CD4-positive, alpha-beta T cell (primary cell): Measurements from ENCODE around the gene GSE1. TPM values are rescaled to one million over a fixed set of nuclear protein-coding genes. Genes with fewer than 3 reads are reported as not detected.

ENCODE experiments used
- ATAC-seq: fragments of 200-7000 bp; cut with Tn5 transposase; one replicate; pipeline ENCODE4 v1.10.0; 2022; ENCODE audit warnings: mild to moderate bottlenecking; ENCODE audit not compliant: poor library complexity
- CTCF ChIA-PET: fragments of 350-600 bp; sonication (Branson Sonifier 250); formaldehyde crosslinking; loops from one replicate; lab custom pipeline; 2021; ENCODE audit warnings: antibody characterized with exemption, inconsistent platforms; lab: Charles Lee
- POLR2A ChIA-PET: fragments of 350-600 bp; sonication (Branson Sonifier 250); formaldehyde crosslinking; loops from one replicate; lab custom pipeline; 2021; ENCODE audit warnings: antibody characterized with exemption, inconsistent platforms; lab: Charles Lee
- DNase-seq, 14 experiments: peaks; one replicate each; pipeline ENCODE4 v3.0.0-alpha.2; 2013 to 2020; ENCODE audit warnings: mixed read lengths in 2 of 14
- H3K27ac ChIP-seq, 2 donors: one replicate each; pipeline versions ENCODE4 v1.5.1 to v1.7.0; 2013; ENCODE audit warnings: low read length in 2 of 2, low read depth in 1 of 2, mild to moderate bottlenecking in 1 of 2
- H3K27me3 ChIP-seq, 2 experiments: 1 replicate in 1 of 2; 2 replicates in 1 of 2; pipeline versions ENCODE4 v1.6.1 to v1.7.0; 2013; ENCODE audit warnings: low read length in 2 of 2, control low read depth in 1 of 2, mild to moderate bottlenecking in 1 of 2, moderate library complexity in 1 of 2; ENCODE audit not compliant: insufficient read depth in 2 of 2, control insufficient read depth in 1 of 2
- H3K36me3 ChIP-seq: one replicate; pipeline ENCODE4 v1.6.1; 2013; ENCODE audit warnings: low read length, control low read depth; ENCODE audit not compliant: insufficient read depth
- H3K4me1 ChIP-seq: one replicate; pipeline ENCODE4 v1.6.1; 2013; ENCODE audit warnings: low read length, control low read depth; ENCODE audit not compliant: insufficient read depth
- H3K4me3 ChIP-seq: one replicate; pipeline ENCODE4 v1.5.1; 2013; ENCODE audit warnings: mild to moderate bottlenecking, low read length, moderate library complexity
- H3K9me3 ChIP-seq, 2 experiments: 1 replicate in 1 of 2; 2 replicates in 1 of 2; pipeline versions ENCODE4 v1.6.1 to v1.7.0; 2013; ENCODE audit warnings: low read length in 2 of 2, mild to moderate bottlenecking in 2 of 2, control low read depth in 1 of 2, moderate library complexity in 1 of 2; ENCODE audit not compliant: control insufficient read depth in 1 of 2, insufficient read depth in 1 of 2
- H3K27ac Mint-ChIP-seq: one replicate; pipeline ENCODE4 v1.8.0; 2020; ENCODE audit warnings: mixed read lengths
- H3K27me3 Mint-ChIP-seq: one replicate; pipeline ENCODE4 v1.8.0; 2021; ENCODE audit warnings: mixed read lengths
- H3K36me3 Mint-ChIP-seq: one replicate; pipeline ENCODE4 v1.8.0; 2021; ENCODE audit warnings: low read depth, mixed read lengths
- H3K4me1 Mint-ChIP-seq: one replicate; pipeline ENCODE4 v1.8.0; 2021; ENCODE audit warnings: low read depth, mixed read lengths
- H3K4me3 Mint-ChIP-seq: one replicate; pipeline ENCODE4 v1.8.0; 2020; ENCODE audit warnings: mild to moderate bottlenecking, mixed read lengths
- H3K9me3 Mint-ChIP-seq: one replicate; pipeline ENCODE4 v1.8.0; 2020; ENCODE audit warnings: mixed read lengths
- intact Hi-C, 2 experiments: fragments of 100-400 bp; cut with DNase I in 1 of 2; cut with micrococcal nuclease in 1 of 2; formaldehyde crosslinking; loops; one replicate each; pipeline versions ENCODE4 v1.15.1 to v1.9.0; 2023 to 2025; cut with DNase I, micrococcal nuclease
- total RNA-seq, 174 experiments: library from RNA in 2 of 174; stranded (reverse) in 2 of 174; gene quantifications; one replicate each; pipeline ENCODE4 v1.2.3 and lab custom pipeline; 2021 to 2026
- TF ChIP-seq, protein P1 (sequence below): fragments of 200-600 bp; IDR thresholded peaks from one replicate; pipeline ENCODE4 v1.8.0; 2022; ENCODE audit warnings: antibody characterized with exemption, mild to moderate bottlenecking

GSE1 gene
- total RNA-seq, 2 experiments from 2014 or later = 11.7 to 13.7 TPM

DNA sequence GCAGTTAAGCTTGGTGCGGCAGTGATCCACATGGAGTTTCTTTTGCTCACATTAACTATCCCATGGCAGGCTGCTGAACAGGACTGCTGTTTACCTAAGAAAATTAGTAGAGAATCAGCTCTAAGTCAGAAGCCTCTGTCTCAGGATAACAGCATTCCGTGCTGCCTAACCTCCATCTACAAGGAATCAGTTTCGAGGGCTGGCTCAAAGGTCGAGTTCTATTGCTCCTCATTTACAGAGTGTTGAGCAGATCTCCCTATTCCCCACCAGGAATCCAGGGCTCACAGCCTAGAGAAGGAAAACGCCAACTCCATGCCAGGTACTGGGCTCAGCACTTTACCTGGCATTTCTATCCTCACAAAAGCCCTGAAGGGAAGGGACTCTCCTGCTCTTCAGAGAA lies 65.7 kb downstream of the GSE1 start:
- Histone ChIP-seq H3K27ac (no peak overlapping the region), H3K27me3 (no peaks in the 10 kb centered on the region), H3K9me3 (no peaks in the 10 kb centered on the region), H3K4me1 (peaks cover 13% of the 10 kb centered on the region), H3K36me3 (peaks cover 29% of the 10 kb centered on the region), H3K4me3 (no peak overlapping the region)
- H3K4me3 Mint-ChIP-seq = no peak overlapping the region
- H3K27me3 Mint-ChIP-seq = no peaks in the 10 kb centered on the region
- peaks cover 17% of the 10 kb centered on the region for H3K36me3 Mint-ChIP-seq
- ChIA-PET CTCF (interaction anchor here (0.8 kb wide), 1 partner anchor 63 kb away, joined by 3 read pairs; no protein-coding TSS in a partner anchor), POLR2A (no interaction called here)
- no peaks in the 10 kb centered on the region for H3K9me3 Mint-ChIP-seq
- intact Hi-C loops = loop anchor here in 1 of 2 experiments (5.0 kb wide), 1 partner anchor 78 kb away; no protein-coding TSS in a partner anchor
- TF ChIP-seq, protein P1, sequence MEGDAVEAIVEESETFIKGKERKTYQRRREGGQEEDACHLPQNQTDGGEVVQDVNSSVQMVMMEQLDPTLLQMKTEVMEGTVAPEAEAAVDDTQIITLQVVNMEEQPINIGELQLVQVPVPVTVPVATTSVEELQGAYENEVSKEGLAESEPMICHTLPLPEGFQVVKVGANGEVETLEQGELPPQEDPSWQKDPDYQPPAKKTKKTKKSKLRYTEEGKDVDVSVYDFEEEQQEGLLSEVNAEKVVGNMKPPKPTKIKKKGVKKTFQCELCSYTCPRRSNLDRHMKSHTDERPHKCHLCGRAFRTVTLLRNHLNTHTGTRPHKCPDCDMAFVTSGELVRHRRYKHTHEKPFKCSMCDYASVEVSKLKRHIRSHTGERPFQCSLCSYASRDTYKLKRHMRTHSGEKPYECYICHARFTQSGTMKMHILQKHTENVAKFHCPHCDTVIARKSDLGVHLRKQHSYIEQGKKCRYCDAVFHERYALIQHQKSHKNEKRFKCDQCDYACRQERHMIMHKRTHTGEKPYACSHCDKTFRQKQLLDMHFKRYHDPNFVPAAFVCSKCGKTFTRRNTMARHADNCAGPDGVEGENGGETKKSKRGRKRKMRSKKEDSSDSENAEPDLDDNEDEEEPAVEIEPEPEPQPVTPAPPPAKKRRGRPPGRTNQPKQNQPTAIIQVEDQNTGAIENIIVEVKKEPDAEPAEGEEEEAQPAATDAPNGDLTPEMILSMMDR = no peak
- peaks cover 8% of the 10 kb centered on the region for H3K4me1 Mint-ChIP-seq
- DNase-seq = no peak
- no peak for ATAC-seq
- H3K27ac Mint-ChIP-seq = no peak overlapping the region

DNA sequence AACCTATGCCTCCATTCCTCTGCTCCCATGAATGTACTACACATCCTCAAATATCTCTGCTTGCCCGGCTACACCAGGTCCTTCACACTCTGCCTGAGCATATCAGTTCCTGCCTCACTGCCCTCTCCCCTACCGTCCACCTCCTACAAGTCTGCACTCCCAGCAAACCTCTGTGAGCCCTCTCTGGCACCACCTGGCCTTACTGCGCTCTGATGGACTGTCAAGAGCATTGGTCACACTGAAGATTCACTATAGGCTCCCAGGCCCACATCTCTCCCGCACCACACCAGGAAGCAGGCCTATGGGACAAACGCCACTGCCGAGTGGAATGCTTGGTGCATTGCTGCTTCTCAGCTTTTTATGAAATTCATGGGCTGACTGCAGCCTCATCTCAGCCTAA lies 66.7 kb downstream of the GSE1 start:
- H3K27me3 Mint-ChIP-seq = no peaks in the 10 kb centered on the region
- H3K27ac Mint-ChIP-seq = no peak overlapping the region
- H3K9me3 Mint-ChIP-seq = no peaks in the 10 kb centered on the region
- Histone ChIP-seq H3K4me3 (no peak overlapping the region), H3K27me3 (no peaks in the 10 kb centered on the region), H3K36me3 (peaks cover 20% of the 10 kb centered on the region), H3K4me1 (peaks cover 13% of the 10 kb centered on the region), H3K27ac (no peak overlapping the region), H3K9me3 (no peaks in the 10 kb centered on the region)
- no peak for ATAC-seq
- no peak overlapping the region for H3K4me3 Mint-ChIP-seq
- intact Hi-C loops = loop anchor here in 1 of 2 experiments (5.0 kb wide), 1 partner anchor 77 kb away; no protein-coding TSS in a partner anchor
- CTCF ChIA-PET = no interaction called here
- H3K36me3 Mint-ChIP-seq = peaks cover 9% of the 10 kb centered on the region
- DNase-seq = no peak
- TF ChIP-seq, protein P1 = no peak
- POLR2A ChIA-PET = interaction anchor here (0.6 kb wide), 1 partner anchor 1420 kb away, joined by 3 read pairs; no protein-coding TSS in a partner anchor
- H3K4me1 Mint-ChIP-seq = peaks cover 8% of the 10 kb centered on the region

DNA sequence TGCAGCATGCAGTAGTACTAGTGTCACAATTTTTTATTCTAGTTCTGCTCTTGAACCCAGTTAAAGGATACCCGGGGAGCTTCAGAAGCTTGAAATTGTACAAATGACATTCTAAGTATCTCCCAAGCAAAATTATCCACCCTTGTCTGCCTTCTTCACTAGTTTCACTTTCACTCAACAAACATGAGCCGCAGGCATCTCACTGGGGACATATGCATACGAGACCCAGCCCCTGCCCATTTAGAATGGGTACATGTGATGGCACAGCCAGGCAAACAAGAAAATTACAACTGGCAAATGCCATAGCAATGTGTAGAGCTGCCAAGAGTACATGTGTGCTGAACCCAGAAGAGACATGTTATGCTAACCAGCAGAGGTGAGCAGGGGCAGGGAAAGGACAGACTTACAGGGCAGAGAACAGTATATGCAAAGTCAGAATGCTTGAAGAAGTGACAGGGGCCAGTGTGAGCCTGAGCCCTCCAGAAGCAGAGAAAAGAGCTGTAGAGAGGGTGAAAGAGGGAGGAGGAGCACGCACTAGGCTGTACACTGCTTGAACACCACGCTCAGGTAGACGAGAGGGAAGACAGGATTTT lies 67.3 kb downstream of the GSE1 start:
- Mint-ChIP-seq H3K27ac (no peak overlapping the region), H3K9me3 (no peaks in the 10 kb centered on the region), H3K4me3 (peak overlapping the region; percentile 35), H3K36me3 (peaks cover 3% of the 10 kb centered on the region), H3K4me1 (peaks cover 8% of the 10 kb centered on the region), H3K27me3 (no peaks in the 10 kb centered on the region)
- Histone ChIP-seq H3K9me3 (no peaks in the 10 kb centered on the region), H3K27ac (no peak overlapping the region), H3K4me1 (peaks cover 14% of the 10 kb centered on the region), H3K4me3 (peak overlapping the region; percentile 15), H3K27me3 (no peaks in the 10 kb centered on the region), H3K36me3 (peaks cover 15% of the 10 kb centered on the region)
- POLR2A ChIA-PET = no interaction called here
- TF ChIP-seq, protein P1 = no peak
- ATAC-seq (peak; percentile 26), DNase-seq (peak in 1 of 14 experiments; percentile 21)
- CTCF ChIA-PET = no interaction called here
- intact Hi-C loops = no loop called here
